ENCODE results near the gene RERE. TPM values are rescaled to one million over a fixed set of nuclear protein-coding genes. Genes with fewer than 3 reads are reported as not detected.

The RERE gene
- total RNA-seq, 1 donor from 2014 or later: 64.6 TPM

GRCh38 chr1:8678673-8679394 lies 138.6 kb downstream of the RERE start:
- H3K4me1 ChIP-seq: no peaks in the 10 kb centered on the region
- no peaks in the 10 kb centered on the region for H3K9me3 ChIP-seq
- no peak for TF ChIP-seq CTCF (IDR thresholded peaks at IDR 0.05)
- intact Hi-C loops (cut with DNase I): no loop called here
- no peak overlapping the region for H3K27ac ChIP-seq
- H3K27me3 ChIP-seq: no peaks in the 10 kb centered on the region
- H3K4me3 ChIP-seq: no peak overlapping the region
- no peak for DNase-seq (ENCODE audit: low spot score in 2 of 2)
- H3K36me3 ChIP-seq: no peaks in the 10 kb centered on the region

DNA sequence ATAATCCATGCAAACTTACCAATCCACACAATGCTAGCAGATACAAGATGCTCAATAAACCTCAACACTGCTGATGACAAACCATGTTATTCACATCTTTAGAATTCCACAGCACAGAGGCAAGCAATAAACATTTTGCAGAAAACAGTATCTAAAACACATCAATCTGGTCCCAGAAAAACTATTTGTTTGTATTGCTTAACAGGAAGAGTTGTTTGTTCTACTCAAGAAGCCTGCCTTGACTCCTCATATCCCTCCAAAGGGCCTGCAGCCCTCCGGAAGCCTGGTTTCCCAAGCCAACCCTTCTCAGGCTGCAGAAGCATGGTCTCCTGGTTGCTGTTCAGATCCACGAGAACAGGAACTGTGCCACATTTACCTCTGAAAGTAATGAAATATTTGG lies 139.7 kb downstream of the RERE start:
- Histone ChIP-seq H3K27me3 (no peaks in the 10 kb centered on the region), H3K4me1 (no peaks in the 10 kb centered on the region), H3K36me3 (no peaks in the 10 kb centered on the region), H3K9me3 (no peaks in the 10 kb centered on the region), H3K4me3 (no peak overlapping the region), H3K27ac (no peak overlapping the region)
- intact Hi-C loops (cut with DNase I): no loop called here
- DNase-seq (ENCODE audit: low spot score in 2 of 2): no peak
- TF ChIP-seq CTCF (IDR thresholded peaks at IDR 0.05): no peak

- Histone ChIP-seq H3K9me3 (no peaks in the 10 kb centered on the region), H3K4me1 (no peaks in the 10 kb centered on the region), H3K27me3 (no peaks in the 10 kb centered on the region), H3K36me3 (no peaks in the 10 kb centered on the region), H3K4me3 (no peak overlapping the region), H3K27ac (no peak overlapping the region)
- DNase-seq (ENCODE audit: low spot score in 2 of 2): no peak
- intact Hi-C loops (cut with DNase I): no loop called here
- TF ChIP-seq CTCF (IDR thresholded peaks at IDR 0.05): no peak
These were observed 140.6 kb downstream of the RERE start for GRCh38 chr1:8676813-8677212.

DNA sequence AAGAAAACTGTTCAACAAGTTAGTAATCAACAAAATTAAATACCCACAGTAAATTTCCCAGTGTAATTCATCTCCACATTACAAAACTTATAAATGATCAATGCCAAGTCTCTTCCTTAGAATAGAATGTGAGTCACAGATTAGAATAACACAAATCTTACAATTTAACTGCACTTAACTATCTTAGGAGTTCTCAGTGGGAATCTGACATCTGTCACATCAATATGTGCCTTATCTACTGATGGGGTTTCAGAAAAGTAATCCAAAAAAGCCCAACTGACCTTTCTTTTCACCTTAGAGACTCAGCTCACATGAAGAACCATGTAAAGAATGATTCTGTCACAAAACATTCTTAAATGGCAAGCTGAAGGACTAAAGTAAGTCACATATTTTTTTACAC lies 141.4 kb downstream of the RERE start:
- no peak for TF ChIP-seq CTCF (IDR thresholded peaks at IDR 0.05)
- H3K4me3 ChIP-seq: no peak overlapping the region
- no peaks in the 10 kb centered on the region for H3K4me1 ChIP-seq
- H3K36me3 ChIP-seq: no peaks in the 10 kb centered on the region
- no peaks in the 10 kb centered on the region for H3K27me3 ChIP-seq
- intact Hi-C loops (cut with DNase I): no loop called here
- no peak for DNase-seq (ENCODE audit: low spot score in 2 of 2)
- no peaks in the 10 kb centered on the region for H3K9me3 ChIP-seq
- H3K27ac ChIP-seq: no peak overlapping the region

DNA sequence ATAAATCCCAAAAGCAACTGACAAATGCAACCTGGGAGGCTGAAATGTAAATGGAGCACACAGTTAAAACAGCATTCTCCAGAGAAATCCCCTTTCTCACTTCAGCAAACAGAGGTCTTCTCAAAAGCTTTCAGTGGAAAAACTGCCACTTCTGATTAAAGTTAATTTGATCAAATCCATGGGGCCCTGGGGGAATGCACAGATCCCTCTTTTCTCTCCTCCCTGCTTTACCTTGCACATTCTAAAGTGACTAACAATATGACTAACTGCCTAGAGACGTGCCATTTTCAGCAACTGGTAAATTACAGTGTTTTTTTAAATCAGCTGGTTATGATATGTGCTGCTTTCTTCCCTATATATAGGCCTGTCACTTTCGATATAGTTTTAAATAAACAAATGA lies 142.5 kb downstream of the RERE start:
- TF ChIP-seq CTCF (IDR thresholded peaks at IDR 0.05): no peak
- H3K4me3 ChIP-seq: no peak overlapping the region
- H3K9me3 ChIP-seq: no peaks in the 10 kb centered on the region
- H3K4me1 ChIP-seq: peaks cover 5 to 8% of the 10 kb centered on the region in 2 donors
- no peaks in the 10 kb centered on the region for H3K27me3 ChIP-seq
- H3K36me3 ChIP-seq: no peaks in the 10 kb centered on the region
- DNase-seq (ENCODE audit: low spot score in 2 of 2): no peak
- H3K27ac ChIP-seq: no peak overlapping the region
- intact Hi-C loops (cut with DNase I): loop anchor here (5.0 kb wide), 1 partner anchor 52 kb away; no protein-coding TSS in a partner anchor
